Endodermal cell (in vitro differentiated cells): ENCODE measurements around the gene NEURL4. TPM values are rescaled to one million over a fixed set of nuclear protein-coding genes. Genes with fewer than 3 reads are reported as not detected.

ENCODE experiments used
- DNase-seq: peaks from one replicate; pipeline ENCODE4 v3.0.0-alpha.2; 2017
- H3K27ac ChIP-seq: 2 replicates; pipeline ENCODE4 v1.5.1; 2013; ENCODE audit warnings: mild to moderate bottlenecking, low read depth, low read length, moderate library complexity
- H3K27me3 ChIP-seq: 2 replicates; pipeline ENCODE4 v1.6.1; 2013; ENCODE audit warnings: mild to moderate bottlenecking, low read length, moderate library complexity; ENCODE audit not compliant: insufficient read depth, control insufficient read depth, poor library complexity, severe bottlenecking
- H3K36me3 ChIP-seq: 2 replicates; pipeline ENCODE4 v1.7.0; 2013; ENCODE audit warnings: mild to moderate bottlenecking, low read length, moderate library complexity; ENCODE audit not compliant: control insufficient read depth, insufficient read depth
- H3K4me1 ChIP-seq: one replicate; pipeline ENCODE4 v1.7.0; 2013; ENCODE audit warnings: low read length; ENCODE audit not compliant: control insufficient read depth, insufficient read depth
- H3K4me3 ChIP-seq: 2 replicates; pipeline ENCODE4 v1.5.1; 2013; ENCODE audit warnings: mild to moderate bottlenecking, low read length, moderate library complexity
- H3K9ac ChIP-seq: 2 replicates; pipeline ENCODE4 v1.6.1; 2013; ENCODE audit warnings: mild to moderate bottlenecking, low read length, moderate library complexity; ENCODE audit not compliant: poor library complexity, severe bottlenecking; ENCODE audit errors: extremely low read depth
- H3K9me3 ChIP-seq: 2 replicates; pipeline ENCODE4 v1.6.1; 2013; ENCODE audit warnings: mild to moderate bottlenecking, low read length, moderate library complexity; ENCODE audit not compliant: control insufficient read depth
- H3K27ac Mint-ChIP-seq: 2 replicates; pipeline ENCODE4 v1.8.0; 2020; ENCODE audit warnings: mixed read lengths
- H3K27me3 Mint-ChIP-seq: 2 replicates; pipeline ENCODE4 v1.8.0; 2021; ENCODE audit warnings: mild to moderate bottlenecking, mixed read lengths; ENCODE audit not compliant: insufficient read depth
- H3K36me3 Mint-ChIP-seq: 2 replicates; pipeline ENCODE4 v1.8.0; 2020; ENCODE audit warnings: low read depth, mixed read lengths
- H3K4me1 Mint-ChIP-seq: 2 replicates; pipeline ENCODE4 v1.8.0; 2020; ENCODE audit warnings: mixed read lengths
- H3K4me3 Mint-ChIP-seq: 2 replicates; pipeline ENCODE4 v1.8.0; 2020; ENCODE audit warnings: mild to moderate bottlenecking, moderate library complexity, mixed read lengths
- H3K9me3 Mint-ChIP-seq: 2 replicates; pipeline ENCODE4 v1.8.0; 2020; ENCODE audit warnings: mild to moderate bottlenecking, mixed read lengths
- WGBS, 2 experiments: methylation state at CpG; one replicate each; pipeline versions ENCODE4 v1.1.5 to v1.1.7; 2013; ENCODE audit warnings: missing lambda C conversion rate in 2 of 2, mixed read lengths in 1 of 2; ENCODE audit not compliant: insufficient coverage in 1 of 2, insufficient read length in 1 of 2; 5-methylcytosine and 5-hydroxymethylcytosine counted together
- total RNA-seq, 2 donors: library from RNA; stranded (reverse); fragmentation: NEBNext Ultra II Directional in 1 of 2; extraction: Animal tissue kit (Norgen Biotek cat#: 25700) in 1 of 2; gene quantifications; 2 replicates in 1 of 2; 3 replicates in 1 of 2; pipeline ENCODE4 v1.2.1, GENCODE V29; 2021
- TF ChIP-seq, protein P1 (sequence below): fragments of 200-600 bp; sonication (generic); conservative IDR thresholded peaks from 2 replicates; pipeline ENCODE4 v1.5.0; 2021; ENCODE audit warnings: antibody characterized with exemption, mild to moderate bottlenecking

Gene NEURL4
- total RNA-seq, 2 donors from 2014 or later: 51.3 to 52.7 TPM

DNA sequence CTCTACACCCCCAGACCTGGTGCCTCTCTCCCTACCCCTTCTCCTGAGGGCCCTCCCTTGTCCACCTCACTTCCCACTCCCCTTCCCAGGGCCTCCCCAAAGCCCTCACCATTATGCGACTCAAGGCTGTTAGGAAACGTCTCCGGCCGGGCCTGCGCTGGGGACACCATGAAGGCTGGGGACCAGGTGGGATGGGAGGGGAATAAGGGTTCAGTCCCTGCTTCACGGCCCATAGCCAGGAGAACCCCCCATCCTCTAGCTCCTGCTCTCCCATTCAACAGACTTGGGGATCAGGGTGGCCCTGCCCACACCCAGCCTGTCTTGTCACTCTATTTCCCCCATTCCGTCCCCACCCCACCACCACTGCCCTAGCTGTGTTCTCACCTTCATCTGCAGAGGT is 2.1 kb downstream of the NEURL4 start:
- no peak overlapping the region for H3K4me3 ChIP-seq
- no peaks in the 10 kb centered on the region for H3K9me3 ChIP-seq
- no peak overlapping the region for H3K4me3 Mint-ChIP-seq
- H3K9me3 Mint-ChIP-seq: no peaks in the 10 kb centered on the region
- DNase-seq: no peak
- H3K27me3 ChIP-seq: no peaks in the 10 kb centered on the region
- H3K4me1 ChIP-seq: no peaks in the 10 kb centered on the region
- no peak overlapping the region for H3K27ac ChIP-seq
- no peak overlapping the region for H3K9ac ChIP-seq
- peaks cover 34% of the 10 kb centered on the region for H3K36me3 ChIP-seq
- H3K27ac Mint-ChIP-seq: no peak overlapping the region
- peaks cover 25% of the 10 kb centered on the region for H3K36me3 Mint-ChIP-seq
- WGBS, 2 experiments: 92% methylated on average over 7 of the region's 7 CpGs; no CpG with 5 or more reads in 1 of the 2 experiments
- no peaks in the 10 kb centered on the region for H3K27me3 Mint-ChIP-seq
- TF ChIP-seq, protein P1, sequence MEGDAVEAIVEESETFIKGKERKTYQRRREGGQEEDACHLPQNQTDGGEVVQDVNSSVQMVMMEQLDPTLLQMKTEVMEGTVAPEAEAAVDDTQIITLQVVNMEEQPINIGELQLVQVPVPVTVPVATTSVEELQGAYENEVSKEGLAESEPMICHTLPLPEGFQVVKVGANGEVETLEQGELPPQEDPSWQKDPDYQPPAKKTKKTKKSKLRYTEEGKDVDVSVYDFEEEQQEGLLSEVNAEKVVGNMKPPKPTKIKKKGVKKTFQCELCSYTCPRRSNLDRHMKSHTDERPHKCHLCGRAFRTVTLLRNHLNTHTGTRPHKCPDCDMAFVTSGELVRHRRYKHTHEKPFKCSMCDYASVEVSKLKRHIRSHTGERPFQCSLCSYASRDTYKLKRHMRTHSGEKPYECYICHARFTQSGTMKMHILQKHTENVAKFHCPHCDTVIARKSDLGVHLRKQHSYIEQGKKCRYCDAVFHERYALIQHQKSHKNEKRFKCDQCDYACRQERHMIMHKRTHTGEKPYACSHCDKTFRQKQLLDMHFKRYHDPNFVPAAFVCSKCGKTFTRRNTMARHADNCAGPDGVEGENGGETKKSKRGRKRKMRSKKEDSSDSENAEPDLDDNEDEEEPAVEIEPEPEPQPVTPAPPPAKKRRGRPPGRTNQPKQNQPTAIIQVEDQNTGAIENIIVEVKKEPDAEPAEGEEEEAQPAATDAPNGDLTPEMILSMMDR: no peak
- peaks cover 10% of the 10 kb centered on the region for H3K4me1 Mint-ChIP-seq

DNA sequence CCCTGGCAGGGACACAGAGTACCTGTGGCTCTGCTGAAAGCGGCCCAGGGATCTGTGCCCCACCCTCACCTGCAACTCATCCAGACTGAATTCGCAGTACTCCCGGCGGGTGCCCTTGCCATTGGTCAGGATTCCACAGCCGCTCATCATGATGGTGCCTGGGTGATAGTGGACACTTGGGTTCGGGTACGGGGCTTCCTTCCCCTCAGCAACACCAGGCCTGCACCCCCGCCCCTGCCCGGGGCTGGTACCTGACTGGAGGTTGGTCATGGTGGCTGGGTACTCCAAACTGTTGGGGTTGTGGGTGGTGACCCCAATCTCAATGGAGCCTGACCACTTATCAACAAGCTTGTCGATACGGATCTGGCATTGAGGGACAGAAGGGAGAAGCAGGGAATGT is 2.9 kb downstream of the NEURL4 start:
- Mint-ChIP-seq H3K4me1 (peaks cover 10% of the 10 kb centered on the region), H3K36me3 (peaks cover 34% of the 10 kb centered on the region), H3K9me3 (no peaks in the 10 kb centered on the region), H3K4me3 (no peak overlapping the region), H3K27me3 (no peaks in the 10 kb centered on the region), H3K27ac (no peak overlapping the region)
- Histone ChIP-seq H3K36me3 (peaks cover 38% of the 10 kb centered on the region), H3K4me3 (no peak overlapping the region), H3K9ac (no peak overlapping the region), H3K27me3 (no peaks in the 10 kb centered on the region), H3K27ac (no peak overlapping the region), H3K9me3 (no peaks in the 10 kb centered on the region), H3K4me1 (no peaks in the 10 kb centered on the region)
- WGBS, 2 experiments: 96 to 98% methylated on average over 7 to 11 of the region's 11 CpGs
- TF ChIP-seq, protein P1: no peak
- no peak for DNase-seq

DNA sequence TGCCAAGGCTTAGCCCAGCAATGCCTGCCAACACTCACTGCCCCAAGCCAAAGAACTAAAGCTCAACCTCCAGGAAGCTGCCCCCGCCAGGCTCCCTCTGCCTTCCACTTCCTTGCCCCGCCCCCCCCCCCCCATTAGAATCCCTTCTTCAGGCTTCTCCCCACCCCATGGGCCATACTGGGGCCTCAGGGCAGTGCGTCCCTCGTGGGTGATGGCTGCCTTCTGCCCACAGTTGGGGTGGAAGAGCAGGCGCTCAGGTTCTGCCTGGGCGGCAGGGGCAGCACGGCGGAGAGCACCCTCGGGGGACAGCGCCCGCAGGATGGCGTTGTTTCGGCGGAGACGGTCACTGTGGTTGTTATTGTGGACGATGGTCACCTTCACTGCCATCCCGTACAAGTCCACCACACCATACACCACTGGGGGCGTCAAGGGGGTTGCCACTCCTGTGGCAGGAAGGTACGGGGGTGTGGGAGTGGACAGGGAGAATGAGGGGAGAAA is 4.1 kb downstream of the NEURL4 start:
- H3K4me3 Mint-ChIP-seq: no peak overlapping the region
- no peak for DNase-seq
- peaks cover 10% of the 10 kb centered on the region for H3K4me1 Mint-ChIP-seq
- Histone ChIP-seq H3K36me3 (peaks cover 48% of the 10 kb centered on the region), H3K27me3 (no peaks in the 10 kb centered on the region), H3K4me3 (no peak overlapping the region), H3K9me3 (no peaks in the 10 kb centered on the region), H3K27ac (no peak overlapping the region), H3K9ac (no peak overlapping the region), H3K4me1 (no peaks in the 10 kb centered on the region)
- peaks cover 44% of the 10 kb centered on the region for H3K36me3 Mint-ChIP-seq
- H3K27me3 Mint-ChIP-seq: no peaks in the 10 kb centered on the region
- 97 to 100% methylated on average over 1 to 17 of the region's 19 CpGs for WGBS, 2 experiments
- H3K27ac Mint-ChIP-seq: no peak overlapping the region
- no peaks in the 10 kb centered on the region for H3K9me3 Mint-ChIP-seq
- TF ChIP-seq, protein P1: no peak
